IMR-90 (cell line): ENCODE measurements around the gene FLCN. TPM values are rescaled to one million over a fixed set of nuclear protein-coding genes. Genes with fewer than 3 reads are reported as not detected.

Source experiments
- ATAC-seq: fragments of 200-7000 bp; cut with Tn5 transposase; 2 replicates; pipeline ENCODE4 v1.9.1; 2020; ENCODE audit warnings: low read depth, mild to moderate bottlenecking, moderate library complexity
- BruUV-seq: library from RNA; stranded (reverse); fragments of 400-500 nt; replicated peaks from 2 replicates; lab custom pipeline; 2021; lab: Mats Ljungman, UMichigan
- CTCF ChIA-PET: fragments of 300-600 bp; formaldehyde crosslinking; extraction: SDS; loops from one replicate; lab custom pipeline; 2021; ENCODE audit warnings: antibody characterized with exemption; lab: Yijun Ruan, JAX
- POLR2A ChIA-PET: fragments of 300-600 bp; sonication (Branson Sonifier 250); formaldehyde crosslinking; loops from one replicate; lab custom pipeline; 2022; ENCODE audit warnings: antibody characterized with exemption; ENCODE audit not compliant: unreplicated experiment; lab: Charles Lee
- DNase-seq: peaks from one replicate; pipeline ENCODE4 v3.0.0; 2013
- H2AFZ ChIP-seq: replicated peaks from 2 replicates; pipeline ENCODE3; 2013; ENCODE audit warnings: low read length, mild to moderate bottlenecking; ENCODE audit not compliant: poor library complexity
- H2AK5ac ChIP-seq: 2 replicates; pipeline ENCODE4 v1.6.1; 2013; ENCODE audit warnings: low read depth, low read length, inconsistent platforms
- H2AK9ac ChIP-seq: replicated peaks from 2 replicates; pipeline ENCODE3; 2013; ENCODE audit warnings: mild to moderate bottlenecking, low read depth, low read length, moderate library complexity; ENCODE audit not compliant: poor library complexity
- H2BK120ac ChIP-seq: 2 replicates; pipeline ENCODE4 v1.6.1; 2013; ENCODE audit warnings: low read depth, low read length, inconsistent platforms
- H2BK15ac ChIP-seq: 3 replicates; pipeline ENCODE4 v1.6.1; 2013; ENCODE audit warnings: low read depth, low read length, inconsistent platforms
- H2BK20ac ChIP-seq: 2 replicates; pipeline ENCODE4 v1.6.1; 2013; ENCODE audit warnings: low read depth, mild to moderate bottlenecking, inconsistent platforms, low read length, moderate library complexity
- H2BK5ac ChIP-seq: 2 replicates; pipeline ENCODE4 v1.6.1; 2013; ENCODE audit warnings: mild to moderate bottlenecking, low read depth, low read length, inconsistent platforms; ENCODE audit not compliant: poor library complexity, severe bottlenecking
- H3K14ac ChIP-seq: replicated peaks from 2 replicates; pipeline ENCODE4 v1.6.1; 2013; ENCODE audit warnings: low read depth, low read length, inconsistent platforms
- H3K18ac ChIP-seq: 2 replicates; pipeline ENCODE4 v1.6.1; 2013; ENCODE audit warnings: low read depth, low read length, control low read depth
- H3K23ac ChIP-seq: 2 replicates; pipeline ENCODE4 v1.6.1; 2013; ENCODE audit warnings: low read depth, low read length, inconsistent platforms
- H3K27ac ChIP-seq: 2 replicates; pipeline ENCODE4 v1.5.1; 2013; ENCODE audit warnings: mild to moderate bottlenecking, control low read depth, low read length; ENCODE audit not compliant: insufficient read depth
- H3K27me3 ChIP-seq: 2 replicates; pipeline ENCODE4 v1.6.1; 2013; ENCODE audit warnings: low read length; ENCODE audit not compliant: control insufficient read depth, insufficient read depth
- H3K36me3 ChIP-seq: 2 replicates; pipeline ENCODE4 v1.6.1; 2013; ENCODE audit warnings: low read length, mixed read lengths; ENCODE audit not compliant: control insufficient read depth, insufficient read depth
- H3K4ac ChIP-seq: 2 replicates; pipeline ENCODE4 v1.6.1; 2013; ENCODE audit warnings: low read depth, low read length, inconsistent platforms
- H3K4me1 ChIP-seq: 2 replicates; pipeline ENCODE4 v1.6.1; 2013; ENCODE audit warnings: low read length, mixed read lengths; ENCODE audit not compliant: control insufficient read depth, insufficient read depth
- H3K4me2 ChIP-seq: 2 replicates; pipeline ENCODE4 v1.6.1; 2013; ENCODE audit warnings: low read depth, mild to moderate bottlenecking, control low read depth, low read length, moderate library complexity
- H3K4me3 ChIP-seq: 2 replicates; pipeline ENCODE4 v1.5.1; 2013; ENCODE audit warnings: low read depth, mild to moderate bottlenecking, control low read depth, low read length, moderate library complexity; ENCODE audit not compliant: insufficient read depth
- H3K56ac ChIP-seq: 2 replicates; pipeline ENCODE4 v1.6.1; 2013; ENCODE audit warnings: low read length, inconsistent platforms; ENCODE audit not compliant: insufficient read depth; ENCODE audit errors: extremely low read depth
- H3K79me1 ChIP-seq, 2 experiments: 2 replicates each; pipeline ENCODE4 v1.6.1; 2013; ENCODE audit warnings: low read length in 2 of 2, inconsistent platforms in 1 of 2, low read depth in 1 of 2
- H3K9ac ChIP-seq: 2 replicates; pipeline ENCODE4 v1.6.1; 2013; ENCODE audit warnings: low read depth, low read length, control low read depth
- H3K9me1 ChIP-seq: 2 replicates; pipeline ENCODE4 v1.6.1; 2013; ENCODE audit warnings: low read length, inconsistent platforms; ENCODE audit not compliant: insufficient read depth
- H3K9me3 ChIP-seq: 2 replicates; pipeline ENCODE4 v1.6.1; 2013; ENCODE audit warnings: low read length; ENCODE audit not compliant: control insufficient read depth, insufficient read depth
- H4K20me1 ChIP-seq: 2 replicates; pipeline ENCODE4 v1.6.1; 2013; ENCODE audit warnings: low read length, inconsistent platforms; ENCODE audit not compliant: insufficient read depth
- H4K5ac ChIP-seq: 2 replicates; pipeline ENCODE4 v1.6.1; 2013; ENCODE audit warnings: mild to moderate bottlenecking, low read depth, low read length, control low read depth
- H4K8ac ChIP-seq, 2 experiments: 2 replicates each; pipeline ENCODE4 v1.6.1; 2013; ENCODE audit warnings: low read depth in 2 of 2, low read length in 2 of 2, control low read depth in 1 of 2, inconsistent platforms in 1 of 2
- H4K91ac ChIP-seq: 2 replicates; pipeline ENCODE4 v1.6.1; 2013; ENCODE audit warnings: low read depth, low read length, inconsistent platforms; ENCODE audit not compliant: insufficient read depth
- BHLHE40 ChIP-seq: fragments of 150-350 bp; IDR thresholded peaks from 2 replicates; pipeline ENCODE4 v1.6.1; 2016; ENCODE audit warnings: mild to moderate bottlenecking, low read depth, low read length
- CEBPB ChIP-seq: IDR thresholded peaks from 2 replicates; pipeline ENCODE4 v1.6.1; 2012; ENCODE audit warnings: low read depth, low read length, improper control_type of control experiment
- CHD1 ChIP-seq: IDR thresholded peaks from 2 replicates; pipeline ENCODE4 v1.6.1; 2012; ENCODE audit warnings: low read depth, low read length, improper control_type of control experiment
- FOS ChIP-seq: fragments of 150-350 bp; IDR thresholded peaks from 2 replicates; pipeline ENCODE4 v1.6.1; 2016; ENCODE audit warnings: low read depth, low read length
- MAFK ChIP-seq: IDR thresholded peaks from 2 replicates; pipeline ENCODE4 v1.6.1; 2012; ENCODE audit warnings: low read depth, low read length, improper control_type of control experiment
- MAZ ChIP-seq: IDR thresholded peaks from 2 replicates; pipeline ENCODE4 v1.6.1; 2012; ENCODE audit warnings: low read depth, mild to moderate bottlenecking, low read length, improper control_type of control experiment, moderate library complexity, borderline replicate concordance
- MXI1 ChIP-seq: IDR thresholded peaks from 2 replicates; pipeline ENCODE4 v1.6.1; 2012; ENCODE audit warnings: low read depth, mild to moderate bottlenecking, low read length, moderate library complexity, borderline replicate concordance
- NFE2L2 ChIP-seq: fragments of 150-350 bp; IDR thresholded peaks from 2 replicates; pipeline ENCODE4 v1.6.1; 2016; ENCODE audit warnings: low read depth, mild to moderate bottlenecking, low read length
- POLR2A ChIP-seq: IDR thresholded peaks from 2 replicates; pipeline ENCODE4 v1.6.1; 2012; ENCODE audit warnings: mild to moderate bottlenecking, low read depth, low read length
- RAD21 ChIP-seq: IDR thresholded peaks from 2 replicates; pipeline ENCODE4 v1.6.1; 2012; ENCODE audit warnings: low read length, improper control_type of control experiment
- RCOR1 ChIP-seq: IDR thresholded peaks from 2 replicates; pipeline ENCODE4 v1.6.1; 2012; ENCODE audit warnings: mild to moderate bottlenecking, low read length, improper control_type of control experiment; ENCODE audit not compliant: insufficient replicate concordance
- SMC3 ChIP-seq: fragments of 150-350 bp; IDR thresholded peaks from 2 replicates; pipeline ENCODE4 v1.6.1; 2016; ENCODE audit warnings: low read depth, mild to moderate bottlenecking, antibody characterized with exemption, low read length, moderate library complexity
- WGBS, 2 experiments: methylation state at CpG; one replicate each; pipeline versions ENCODE4 v1.1.5 to v1.1.7; 2013; ENCODE audit warnings: missing lambda C conversion rate in 2 of 2; ENCODE audit not compliant: insufficient read length in 1 of 2; ENCODE audit errors: extremely low coverage in 2 of 2; 5-methylcytosine and 5-hydroxymethylcytosine counted together
- dilution Hi-C: fragments of 300-500 bp; cut with HindIII; formaldehyde crosslinking; loops from one replicate; pipeline ENCODE4 v1.14.3; 2018; ENCODE audit warnings: low sequenced_read_pairs; ENCODE audit not compliant: unreplicated experiment
- in situ Hi-C: fragments of 300-500 bp; cut with MboI; formaldehyde crosslinking; loops from 3 replicates; pipeline ENCODE4 v1.14.3; 2019; ENCODE audit warnings: low sequenced_read_pairs, inconsistent platforms, mixed read lengths
- intact Hi-C: fragments of 100-400 bp; cut with micrococcal nuclease; formaldehyde crosslinking; loops from 2 replicates; pipeline ENCODE4 v1.10.0; 2022
- polyA plus RNA-seq, 3 experiments: library from polyadenylated mRNA; depleted of rRNA; stranded (reverse); fragments of >200 nt; gene quantifications; 2 replicates each; pipeline ENCODE4 v1.2.3, GENCODE V29; 2012; ENCODE audit warnings: low replicate concordance in 1 of 3
- total RNA-seq: library from RNA; depleted of rRNA; stranded (reverse); fragments of >200 nt; gene quantifications from 2 replicates; pipeline ENCODE4 v1.2.3, GENCODE V29; 2012
- TF ChIP-seq, protein P1 (sequence below): fragments of 150-350 bp; IDR thresholded peaks from 2 replicates; pipeline ENCODE4 v1.6.1; 2017; ENCODE audit warnings: mild to moderate bottlenecking, antibody characterized with exemption, low read length, low read depth
- TF ChIP-seq, protein P2 (sequence below): conservative IDR thresholded peaks from 2 replicates; pipeline ENCODE4 v1.5.1; 2012; ENCODE audit warnings: mild to moderate bottlenecking, low read depth, low read length, improper control_type of control experiment
- TF ChIP-seq, protein P3 (sequence below): fragments of 150-350 bp; IDR thresholded peaks from 2 replicates; pipeline ENCODE4 v1.6.1; 2016; ENCODE audit warnings: low read depth, mild to moderate bottlenecking, low read length, moderate library complexity, borderline replicate concordance

The FLCN gene
- total and polyA plus RNA-seq, 2 of the 4 experiments (the other 2 are of a cell fraction), result 16.8 to 24.8 TPM

DNA sequence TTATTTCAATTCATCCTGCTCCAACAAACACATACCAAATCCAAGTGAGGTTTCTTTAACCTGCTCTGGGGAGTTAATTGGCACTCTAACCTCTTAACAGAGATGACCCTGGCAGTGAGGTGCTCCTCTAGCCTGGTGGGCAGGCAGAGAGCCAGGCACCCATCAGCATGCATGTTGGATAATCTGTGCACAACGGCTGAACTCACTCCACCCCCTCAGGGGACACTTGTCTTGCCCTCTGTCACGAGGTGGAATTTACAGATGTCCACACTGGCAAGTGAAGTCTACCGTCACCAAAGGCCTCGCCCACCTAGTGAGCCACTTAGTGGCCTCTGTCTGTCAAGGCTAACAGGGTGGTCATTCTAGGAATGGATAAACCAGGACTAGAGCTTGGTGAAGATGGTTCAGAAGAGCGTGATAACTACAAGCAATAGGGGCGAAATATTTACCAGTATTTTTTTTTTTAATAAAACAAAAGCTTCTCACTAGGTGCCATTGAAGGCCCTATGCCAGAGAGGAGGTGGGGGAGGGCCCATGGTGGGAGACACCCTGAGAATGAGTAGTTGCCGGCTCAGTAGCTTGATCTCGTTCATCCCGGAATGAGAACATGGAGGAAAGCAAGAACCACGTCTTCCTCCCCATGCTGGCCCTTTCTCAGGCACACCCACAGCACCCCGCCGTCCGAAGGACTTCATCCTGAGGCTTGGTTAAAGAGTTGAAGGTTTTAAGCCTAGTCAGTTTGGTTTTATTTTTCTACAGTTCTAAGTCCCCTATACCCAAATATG is 56.0 kb downstream of the FLCN start:
- no CpG with 5 or more reads among the region's 13 CpGs for WGBS, 2 experiments
- DNase-seq, result no peak

More for the DNA sequence above, 56.0 kb downstream of the FLCN start:
- H4K20me1 ChIP-seq, result no peaks in the 10 kb centered on the region
- no peaks in the 10 kb centered on the region for H3K9me3 ChIP-seq
- H3K9ac ChIP-seq, result no peak overlapping the region
- no peak overlapping the region for H4K8ac ChIP-seq
- no peak for ATAC-seq
- CTCF ChIA-PET, result no interaction called here
- no peak overlapping the region for H2AK5ac ChIP-seq
- no peak overlapping the region for H2AFZ ChIP-seq
- intact Hi-C loops, result no loop called here
- no peak overlapping the region for H3K23ac ChIP-seq
- POLR2A ChIA-PET, result no interaction called here
- H2BK15ac ChIP-seq, result no peak overlapping the region
- no TSS peak for BruUV-seq
- dilution Hi-C loops, result no loop called here
- no peak overlapping the region for H3K27ac ChIP-seq
- H2AK9ac ChIP-seq, result peak overlapping the region; percentile 10
- H3K4ac ChIP-seq, result no peak overlapping the region
- H3K56ac ChIP-seq, result no peak overlapping the region
- no peaks in the 10 kb centered on the region for H3K4me1 ChIP-seq
- no peak overlapping the region for H4K91ac ChIP-seq
- TF ChIP-seq FOS, result no peak
- TF ChIP-seq, protein P1, sequence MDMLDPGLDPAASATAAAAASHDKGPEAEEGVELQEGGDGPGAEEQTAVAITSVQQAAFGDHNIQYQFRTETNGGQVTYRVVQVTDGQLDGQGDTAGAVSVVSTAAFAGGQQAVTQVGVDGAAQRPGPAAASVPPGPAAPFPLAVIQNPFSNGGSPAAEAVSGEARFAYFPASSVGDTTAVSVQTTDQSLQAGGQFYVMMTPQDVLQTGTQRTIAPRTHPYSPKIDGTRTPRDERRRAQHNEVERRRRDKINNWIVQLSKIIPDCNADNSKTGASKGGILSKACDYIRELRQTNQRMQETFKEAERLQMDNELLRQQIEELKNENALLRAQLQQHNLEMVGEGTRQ, result no peak
- TF ChIP-seq BHLHE40, result no peak
- no peak for TF ChIP-seq CHD1
- no peak for TF ChIP-seq RCOR1
- TF ChIP-seq, protein P2, sequence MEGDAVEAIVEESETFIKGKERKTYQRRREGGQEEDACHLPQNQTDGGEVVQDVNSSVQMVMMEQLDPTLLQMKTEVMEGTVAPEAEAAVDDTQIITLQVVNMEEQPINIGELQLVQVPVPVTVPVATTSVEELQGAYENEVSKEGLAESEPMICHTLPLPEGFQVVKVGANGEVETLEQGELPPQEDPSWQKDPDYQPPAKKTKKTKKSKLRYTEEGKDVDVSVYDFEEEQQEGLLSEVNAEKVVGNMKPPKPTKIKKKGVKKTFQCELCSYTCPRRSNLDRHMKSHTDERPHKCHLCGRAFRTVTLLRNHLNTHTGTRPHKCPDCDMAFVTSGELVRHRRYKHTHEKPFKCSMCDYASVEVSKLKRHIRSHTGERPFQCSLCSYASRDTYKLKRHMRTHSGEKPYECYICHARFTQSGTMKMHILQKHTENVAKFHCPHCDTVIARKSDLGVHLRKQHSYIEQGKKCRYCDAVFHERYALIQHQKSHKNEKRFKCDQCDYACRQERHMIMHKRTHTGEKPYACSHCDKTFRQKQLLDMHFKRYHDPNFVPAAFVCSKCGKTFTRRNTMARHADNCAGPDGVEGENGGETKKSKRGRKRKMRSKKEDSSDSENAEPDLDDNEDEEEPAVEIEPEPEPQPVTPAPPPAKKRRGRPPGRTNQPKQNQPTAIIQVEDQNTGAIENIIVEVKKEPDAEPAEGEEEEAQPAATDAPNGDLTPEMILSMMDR, result no peak
- TF ChIP-seq MAZ, result no peak
- no peak for TF ChIP-seq CEBPB
- TF ChIP-seq MXI1, result no peak
- no peak for TF ChIP-seq POLR2A
- TF ChIP-seq, protein P3, sequence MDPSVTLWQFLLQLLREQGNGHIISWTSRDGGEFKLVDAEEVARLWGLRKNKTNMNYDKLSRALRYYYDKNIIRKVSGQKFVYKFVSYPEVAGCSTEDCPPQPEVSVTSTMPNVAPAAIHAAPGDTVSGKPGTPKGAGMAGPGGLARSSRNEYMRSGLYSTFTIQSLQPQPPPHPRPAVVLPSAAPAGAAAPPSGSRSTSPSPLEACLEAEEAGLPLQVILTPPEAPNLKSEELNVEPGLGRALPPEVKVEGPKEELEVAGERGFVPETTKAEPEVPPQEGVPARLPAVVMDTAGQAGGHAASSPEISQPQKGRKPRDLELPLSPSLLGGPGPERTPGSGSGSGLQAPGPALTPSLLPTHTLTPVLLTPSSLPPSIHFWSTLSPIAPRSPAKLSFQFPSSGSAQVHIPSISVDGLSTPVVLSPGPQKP, result no peak
- TF ChIP-seq SMC3, result no peak
- no peak for TF ChIP-seq MAFK
- TF ChIP-seq NFE2L2, result no peak
- TF ChIP-seq RAD21, result no peak
- H3K14ac ChIP-seq, result no peak overlapping the region
- H4K5ac ChIP-seq, result no peak overlapping the region
- in situ Hi-C loops, result no loop called here
- no peak overlapping the region for H2BK120ac ChIP-seq
- H3K79me1 ChIP-seq, result peaks cover 0 to 12% of the 10 kb centered on the region in 2 experiments; a peak in 3 of 4 replicates
- H3K4me3 ChIP-seq, result no peak overlapping the region
- H3K18ac ChIP-seq, result no peak overlapping the region
- H3K27me3 ChIP-seq, result no peaks in the 10 kb centered on the region
- no peak overlapping the region for H2BK20ac ChIP-seq
- H2BK5ac ChIP-seq, result no peak overlapping the region
- H3K9me1 ChIP-seq, result peaks cover 6% of the 10 kb centered on the region
- H3K36me3 ChIP-seq, result peaks cover 64% of the 10 kb centered on the region
- no peak overlapping the region for H3K4me2 ChIP-seq
